Neural cell (in vitro differentiated cells): ENCODE measurements around the gene RELN.
A peak's percentile ranks its signal among the peaks of the same experiment; 100 is the strongest.

Source experiments
- CTCF ChIP-seq: fragments of 450-650 bp; IDR thresholded peaks from 2 replicates; pipeline ENCODE4 v1.5.1; 2014; ENCODE audit warnings: antibody characterized with exemption, mild to moderate bottlenecking, moderate library complexity; ENCODE audit not compliant: poor library complexity, severe bottlenecking
- EZH2 ChIP-seq: fragments of 200-600, 300-800 bp; shearing (Covaris generic), sonication (generic); IDR thresholded peaks from 2 replicates; pipeline ENCODE4 v1.6.1; 2014; ENCODE audit warnings: antibody characterized with exemption, low read length, borderline replicate concordance, mild to moderate bottlenecking; ENCODE audit not compliant: insufficient read depth, poor library complexity, severe bottlenecking
- POLR2AphosphoS5 ChIP-seq: IDR thresholded peaks from 2 replicates; pipeline ENCODE4 v1.6.1; 2012
- TAF1 ChIP-seq: IDR thresholded peaks from 2 replicates; pipeline ENCODE4 v1.6.1; 2012; ENCODE audit warnings: low read depth

- TF ChIP-seq EZH2 (no peak), CTCF (peak; percentile 68), POLR2AphosphoS5 (no peak), TAF1 (no peak)
Measured at GRCh38 chr7:103447073-103447960, 542.1 kb downstream of the RELN start.
